GM19467 (cell line): Measurements from ENCODE around the gene COL7A1.

Experiments
- ATAC-seq: cut with Tn5 transposase; IDR thresholded peaks from one replicate; pipeline ENCODE4 v1.9.1; 2021; ENCODE audit warnings: mild to moderate bottlenecking, moderate library complexity; ENCODE audit not compliant: unreplicated experiment

COL7A1 gene

GRCh38 chr3:48595075-48595525 lies at the start of gene COL7A1:
TSS of gene COL7A1 (minus strand) at chr3:48595329. CDS start at chr3:48595159, 170 bp downstream.
- ATAC-seq, result no peak

- ATAC-seq, result no peak
Observed at GRCh38 chr3:48642605-48643004, 47.5 kb upstream of the COL7A1 start.

GRCh38 chr3:48641396-48641795 lies 46.3 kb upstream of the COL7A1 start:
- ATAC-seq, result no peak

- no peak for ATAC-seq
Observed at GRCh38 chr3:48639944-48640606, 44.9 kb upstream of the COL7A1 start.

- ATAC-seq, result no peak
Observed at GRCh38 chr3:48637305-48637704, 42.2 kb upstream of the COL7A1 start.

GRCh38 chr3:48636149-48636655 lies 41.1 kb upstream of the COL7A1 start:
- ATAC-seq, result no peak

GRCh38 chr3:48635222-48636021 lies 40.3 kb upstream of the COL7A1 start, which contains the start of gene SLC26A6:
TSS of gene SLC26A6 (minus strand) at chr3:48635461. CDS start at chr3:48635393, 68 bp downstream.
- peak; percentile 91 for ATAC-seq

- ATAC-seq, result no peak
Observed at GRCh38 chr3:48634661-48635221, 39.6 kb upstream of the COL7A1 start.

GRCh38 chr3:48633743-48634142 lies 38.6 kb upstream of the COL7A1 start:
- ATAC-seq, result no peak

GRCh38 chr3:48633256-48633655 lies 38.1 kb upstream of the COL7A1 start:
- no peak for ATAC-seq

- ATAC-seq, result no peak
Observed at GRCh38 chr3:48631516-48632448, 36.7 kb upstream of the COL7A1 start.

- no peak for ATAC-seq
Observed at GRCh38 chr3:48630833-48631232, 35.7 kb upstream of the COL7A1 start.

GRCh38 chr3:48630407-48630806 lies 35.3 kb upstream of the COL7A1 start:
- no peak for ATAC-seq

- no peak for ATAC-seq
Observed at GRCh38 chr3:48629894-48630293, 34.8 kb upstream of the COL7A1 start.

GRCh38 chr3:48628277-48629017 lies 33.3 kb upstream of the COL7A1 start:
- ATAC-seq, result no peak

- ATAC-seq, result no peak
Observed at GRCh38 chr3:48625600-48625999, 30.5 kb upstream of the COL7A1 start.

- no peak for ATAC-seq
Observed at GRCh38 chr3:48624767-48625166, 29.6 kb upstream of the COL7A1 start.

GRCh38 chr3:48623851-48624547 lies 28.9 kb upstream of the COL7A1 start:
- no peak for ATAC-seq

- no peak for ATAC-seq
Observed at GRCh38 chr3:48621461-48621869, 26.3 kb upstream of the COL7A1 start, which contains the start of gene TMEM89. TSS of gene TMEM89 (minus strand) at chr3:48621769. CDS start at chr3:48621756, 13 bp downstream.
